Forelimb muscle (tissue), 1 donor: ENCODE data around the gene PNMT. TPM values are rescaled to one million over a fixed set of nuclear protein-coding genes. Genes with fewer than 3 reads are reported as not detected.
"Not testable (repeated sequence)": the region's sequence is repeated elsewhere in the genome, so short reads cannot be mapped to it uniquely, and the experiment has no call there.

Source experiments
- DNase-seq: peaks from one replicate; pipeline ENCODE4 v3.0.0-alpha.2; 2013; ENCODE audit warnings: low read depth
- polyA plus RNA-seq: library from polyadenylated mRNA; unstranded; fragments of 120-200 nt; gene quantifications from one replicate; pipeline ENCODE4 v1.2.1, GENCODE V29; 2013; ENCODE audit not compliant: insufficient read length

PNMT gene
- polyA plus RNA-seq, 1 donor, result 4.8 TPM

GRCh38 chr17:39709319-39709997, 41.2 kb downstream of the PNMT start:
- DNase-seq, result no peak

GRCh38 chr17:39709998-39710964, 42.0 kb downstream of the PNMT start:
- no peak for DNase-seq

- DNase-seq, result not testable (repeated sequence)
These were observed 42.8 kb downstream of the PNMT start for GRCh38 chr17:39711071-39711470.

- DNase-seq, result no peak
These were observed 43.6 kb downstream of the PNMT start for GRCh38 chr17:39711851-39712250.

GRCh38 chr17:39714234-39714633, 46.0 kb downstream of the PNMT start:
- no peak for DNase-seq

GRCh38 chr17:39715375-39716072, 47.3 kb downstream of the PNMT start:
- no peak for DNase-seq

- no peak for DNase-seq
These were observed 48.0 kb downstream of the PNMT start for GRCh38 chr17:39716073-39716818.

GRCh38 chr17:39716879-39717536, 48.8 kb downstream of the PNMT start:
- no peak for DNase-seq

- no peak for DNase-seq
These were observed 49.4 kb downstream of the PNMT start for GRCh38 chr17:39717660-39718059.

- no peak for DNase-seq
These were observed 51.5 kb downstream of the PNMT start for GRCh38 chr17:39719563-39720355.

Other genes with a start within 250 kb of the PNMT start
- gene MED1, start 217.2 kb upstream of the PNMT start, polyA plus RNA-seq, result 26.4 TPM
- gene CDK12, start 207.0 kb upstream of the PNMT start, polyA plus RNA-seq, result 29.6 TPM
- gene NEUROD2, start 60.5 kb upstream of the PNMT start, polyA plus RNA-seq, result 0.05 TPM
- 1.0 TPM for gene PPP1R1B, start 41.5 kb upstream of the PNMT start, polyA plus RNA-seq
- 29.9 TPM for gene STARD3, start 31.3 kb upstream of the PNMT start, polyA plus RNA-seq
- 399 TPM for gene TCAP, start 3.1 kb upstream of the PNMT start, polyA plus RNA-seq
- 19.2 TPM for gene PGAP3, start 19.6 kb downstream of the PNMT start, polyA plus RNA-seq
- gene ERBB2, start 31.6 kb downstream of the PNMT start, polyA plus RNA-seq, result 121 TPM
- gene MIEN1, start 62.1 kb downstream of the PNMT start, polyA plus RNA-seq, result 18.1 TPM
- gene GRB7, start 69.5 kb downstream of the PNMT start, polyA plus RNA-seq, result 0.51 TPM
- 0.22 TPM for gene IKZF3, start 195.9 kb downstream of the PNMT start, polyA plus RNA-seq
- not detected for gene ZPBP2, start 199.7 kb downstream of the PNMT start, polyA plus RNA-seq